CD4-positive, alpha-beta memory T cell (primary cell): ENCODE measurements around the gene OR6B3. TPM values are rescaled to one million over a fixed set of nuclear protein-coding genes. Genes with fewer than 3 reads are reported as not detected.

Experiments used
- CTCF ChIA-PET: fragments of 350-600 bp; sonication (Branson Sonifier 250); formaldehyde crosslinking; loops from one replicate; lab custom pipeline; 2021; ENCODE audit warnings: inconsistent platforms; ENCODE audit not compliant: partially characterized antibody; lab: Charles Lee
- POLR2A ChIA-PET: fragments of 350-600 bp; sonication (Branson Sonifier 250); formaldehyde crosslinking; loops from one replicate; lab custom pipeline; 2021; ENCODE audit not compliant: partially characterized antibody; lab: Charles Lee
- DNase-seq, 5 donors: peaks; one replicate each; pipeline versions ENCODE4 v3.0.0 to v3.0.0-alpha.2; 2020 to 2022; ENCODE audit warnings: mixed read lengths in 1 of 5
- H3K27ac ChIP-seq: one replicate; pipeline ENCODE4 v1.7.0; 2013; ENCODE audit warnings: low read depth, low read length
- H3K27me3 ChIP-seq: 2 replicates; pipeline ENCODE4 v1.7.0; 2013; ENCODE audit warnings: mild to moderate bottlenecking, low read length, moderate library complexity; ENCODE audit not compliant: insufficient read depth
- H3K36me3 ChIP-seq: 2 replicates; pipeline ENCODE4 v1.7.0; 2013; ENCODE audit warnings: mild to moderate bottlenecking, low read length, moderate library complexity; ENCODE audit not compliant: insufficient read depth
- H3K4me1 ChIP-seq: 2 replicates; pipeline ENCODE4 v1.7.0; 2013; ENCODE audit warnings: mild to moderate bottlenecking, low read length, moderate library complexity; ENCODE audit not compliant: insufficient read depth
- H3K4me3 ChIP-seq, 2 donors: one replicate each; pipeline ENCODE4 v1.7.0; 2013; ENCODE audit warnings: low read length in 2 of 2, mild to moderate bottlenecking in 1 of 2
- H3K9me3 ChIP-seq, 2 donors: one replicate each; pipeline ENCODE4 v1.7.0; 2013; ENCODE audit warnings: low read length in 2 of 2, control low read depth in 1 of 2; ENCODE audit not compliant: control insufficient read depth in 1 of 2
- H3K27ac Mint-ChIP-seq, 7 donors: one replicate each; pipeline ENCODE4 v1.8.0; 2020 to 2021; ENCODE audit warnings: mixed read lengths in 7 of 7, mild to moderate bottlenecking in 6 of 7, inconsistent platforms in 3 of 7, moderate library complexity in 3 of 7
- H3K27me3 Mint-ChIP-seq, 2 donors: one replicate each; pipeline ENCODE4 v1.8.0; 2020 to 2021; ENCODE audit warnings: mixed read lengths in 2 of 2
- H3K36me3 Mint-ChIP-seq, 2 donors: one replicate each; pipeline ENCODE4 v1.8.0; 2020 to 2021; ENCODE audit warnings: mixed read lengths in 2 of 2, inconsistent platforms in 1 of 2, mild to moderate bottlenecking in 1 of 2
- H3K4me1 Mint-ChIP-seq, 4 donors: one replicate each; pipeline ENCODE4 v1.8.0; 2020 to 2021; ENCODE audit warnings: mixed read lengths in 4 of 4, mild to moderate bottlenecking in 1 of 4
- H3K4me3 Mint-ChIP-seq, 8 donors: one replicate each; pipeline ENCODE4 v1.8.0; 2020 to 2021; ENCODE audit warnings: mixed read lengths in 8 of 8, mild to moderate bottlenecking in 7 of 8, moderate library complexity in 6 of 8, inconsistent platforms in 3 of 8
- H3K9me3 Mint-ChIP-seq, 8 donors: one replicate each; pipeline ENCODE4 v1.8.0; 2020 to 2021; ENCODE audit warnings: mixed read lengths in 8 of 8, mild to moderate bottlenecking in 5 of 8, inconsistent platforms in 3 of 8, moderate library complexity in 1 of 8
- intact Hi-C: fragments of 100-400 bp; cut with micrococcal nuclease; formaldehyde crosslinking; loops from one replicate; pipeline ENCODE4 v1.15.1; 2023
- polyA plus RNA-seq, 2 donors: library from polyadenylated mRNA; unstranded; fragments of 300-500 nt; fragmentation: Illumina TruSeq; gene quantifications; one replicate each; pipeline ENCODE4 v1.2.3, GENCODE V29; 2021
- total RNA-seq, 2 experiments: library from RNA; stranded (reverse); gene quantifications; one replicate each; pipeline ENCODE4 v1.2.3, GENCODE V29; 2021

OR6B3 gene
- total and polyA plus RNA-seq, 4 experiments from 2014 or later = not detected

GRCh38 chr2:240014327-240014726, 39.0 kb downstream of the OR6B3 start:
- Mint-ChIP-seq H3K27ac (no peak overlapping the region), H3K27me3 (no peaks in the 10 kb centered on the region), H3K4me3 (no peak overlapping the region), H3K9me3 (peaks cover 0 to 2% (median 0%) of the 10 kb centered on the region in 8 donors), H3K4me1 (peaks cover 0 to 6% (median 3%) of the 10 kb centered on the region in 4 donors), H3K36me3 (peaks cover 56 to 88% of the 10 kb centered on the region in 2 donors)
- Histone ChIP-seq H3K27me3 (no peaks in the 10 kb centered on the region), H3K4me1 (no peaks in the 10 kb centered on the region), H3K9me3 (no peaks in the 10 kb centered on the region), H3K4me3 (no peak overlapping the region), H3K36me3 (peaks cover 62% of the 10 kb centered on the region), H3K27ac (no peak overlapping the region)
- DNase-seq = no peak
- ChIA-PET POLR2A (no interaction called here), CTCF (no interaction called here)
- intact Hi-C loops = no loop called here

GRCh38 chr2:240013343-240013742, 40.0 kb downstream of the OR6B3 start:
- H3K9me3 Mint-ChIP-seq = no peaks in the 10 kb centered on the region
- Histone ChIP-seq H3K4me3 (no peak overlapping the region), H3K27ac (no peak overlapping the region), H3K9me3 (no peaks in the 10 kb centered on the region), H3K4me1 (no peaks in the 10 kb centered on the region), H3K27me3 (no peaks in the 10 kb centered on the region), H3K36me3 (peaks cover 62% of the 10 kb centered on the region)
- H3K27ac Mint-ChIP-seq = no peak overlapping the region
- ChIA-PET CTCF (interaction anchor here (1.4 kb wide), 1 partner anchor 8 kb away, joined by 8 read pairs; no protein-coding TSS in a partner anchor), POLR2A (interaction anchor here (1.0 kb wide), 1 partner anchor 12 kb away, joined by 5 read pairs; the partner anchor contains the start of gene NDUFA10)
- H3K4me1 Mint-ChIP-seq = peaks cover 0 to 5% (median 3%) of the 10 kb centered on the region in 4 donors
- H3K4me3 Mint-ChIP-seq = no peak overlapping the region
- DNase-seq = no peak
- intact Hi-C loops = no loop called here
- H3K27me3 Mint-ChIP-seq = no peaks in the 10 kb centered on the region
- H3K36me3 Mint-ChIP-seq = peaks cover 54 to 89% of the 10 kb centered on the region in 2 donors

GRCh38 chr2:240002983-240003382, 50.3 kb downstream of the OR6B3 start:
- ChIA-PET CTCF (interaction anchor here (1.8 kb wide), 1 partner anchor 10 kb away, joined by 8 read pairs; no protein-coding TSS in a partner anchor), POLR2A (no interaction called here)
- Mint-ChIP-seq H3K36me3 (peaks cover 53 to 85% of the 10 kb centered on the region in 2 donors), H3K4me3 (no peak overlapping the region), H3K27me3 (no peaks in the 10 kb centered on the region), H3K9me3 (peaks cover 0 to 4% (median 0%) of the 10 kb centered on the region in 8 donors), H3K4me1 (peaks cover 0 to 1% (median 0%) of the 10 kb centered on the region in 4 donors), H3K27ac (no peak overlapping the region)
- peaks cover 64% of the 10 kb centered on the region for H3K36me3 ChIP-seq
- no peaks in the 10 kb centered on the region for H3K4me1 ChIP-seq
- H3K9me3 ChIP-seq = no peaks in the 10 kb centered on the region
- H3K4me3 ChIP-seq = no peak overlapping the region
- no peak overlapping the region for H3K27ac ChIP-seq
- DNase-seq = no peak
- H3K27me3 ChIP-seq = no peaks in the 10 kb centered on the region
- intact Hi-C loops = no loop called here

GRCh38 chr2:240000671-240001070, 52.6 kb downstream of the OR6B3 start:
- H3K4me3 Mint-ChIP-seq = no peak overlapping the region
- ChIA-PET POLR2A (no interaction called here), CTCF (interaction anchor here (2.0 kb wide), 1 partner anchor 9 kb away, joined by 6 read pairs; no protein-coding TSS in a partner anchor)
- Histone ChIP-seq H3K27me3 (no peaks in the 10 kb centered on the region), H3K9me3 (no peaks in the 10 kb centered on the region), H3K36me3 (peaks cover 48% of the 10 kb centered on the region), H3K4me1 (no peaks in the 10 kb centered on the region), H3K4me3 (no peak overlapping the region), H3K27ac (no peak overlapping the region)
- intact Hi-C loops = no loop called here
- no peak for DNase-seq
- H3K4me1 Mint-ChIP-seq = no peaks in the 10 kb centered on the region
- no peak overlapping the region for H3K27ac Mint-ChIP-seq
- H3K9me3 Mint-ChIP-seq = peaks cover 0 to 4% (median 0%) of the 10 kb centered on the region in 8 donors
- no peaks in the 10 kb centered on the region for H3K27me3 Mint-ChIP-seq
- peaks cover 43 to 79% of the 10 kb centered on the region in 2 donors for H3K36me3 Mint-ChIP-seq

GRCh38 chr2:239997686-239998409, 55.5 kb downstream of the OR6B3 start:
- POLR2A ChIA-PET = no interaction called here
- intact Hi-C loops = loop anchor here (10.0 kb wide), 1 partner anchor 733 kb away; no protein-coding TSS in a partner anchor
- no peak overlapping the region for H3K27ac ChIP-seq

More at GRCh38 chr2:239997686-239998409, 55.5 kb downstream of the OR6B3 start:
- H3K27me3 ChIP-seq = no peaks in the 10 kb centered on the region
- H3K9me3 Mint-ChIP-seq = peaks cover 0 to 2% (median 0%) of the 10 kb centered on the region in 8 donors
- no peak overlapping the region for H3K4me3 ChIP-seq
- CTCF ChIA-PET = no interaction called here
- no peak overlapping the region for H3K4me3 Mint-ChIP-seq
- H3K9me3 ChIP-seq = no peaks in the 10 kb centered on the region
- H3K4me1 ChIP-seq = no peaks in the 10 kb centered on the region
- peaks cover 26% of the 10 kb centered on the region for H3K36me3 ChIP-seq
- peaks cover 43 to 71% of the 10 kb centered on the region in 2 donors for H3K36me3 Mint-ChIP-seq
- no peaks in the 10 kb centered on the region for H3K27me3 Mint-ChIP-seq
- DNase-seq = no peak
- H3K4me1 Mint-ChIP-seq = no peaks in the 10 kb centered on the region
- H3K27ac Mint-ChIP-seq = no peak overlapping the region

Other genes starting within 250 kb of the OR6B3 start
- 10 to 100 TPM; 86.0 to 99.4 TPM for gene NDUFA10, start 28.2 kb downstream of the OR6B3 start, total RNA-seq
- gene NDUFA10, start 28.2 kb downstream of the OR6B3 start, polyA plus RNA-seq = 100 to 1,000 TPM; 129 to 150 TPM
- not detected for gene OR6B2, start 23.1 kb downstream of the OR6B3 start, total RNA-seq
- gene OR6B2, start 23.1 kb downstream of the OR6B3 start, polyA plus RNA-seq = not detected
- 10 to 100 TPM; 82.2 to 82.5 TPM for gene COPS9, start 82.8 kb upstream of the OR6B3 start, total RNA-seq
- 100 to 1,000 TPM; 308 to 335 TPM for gene COPS9, start 82.8 kb upstream of the OR6B3 start, polyA plus RNA-seq
- not detected for gene OTOS, start 87.1 kb upstream of the OR6B3 start, total RNA-seq
- not detected for gene OTOS, start 87.1 kb upstream of the OR6B3 start, polyA plus RNA-seq